ENCODE results near the gene ALDH1L1.

ALDH1L1 gene

DNA sequence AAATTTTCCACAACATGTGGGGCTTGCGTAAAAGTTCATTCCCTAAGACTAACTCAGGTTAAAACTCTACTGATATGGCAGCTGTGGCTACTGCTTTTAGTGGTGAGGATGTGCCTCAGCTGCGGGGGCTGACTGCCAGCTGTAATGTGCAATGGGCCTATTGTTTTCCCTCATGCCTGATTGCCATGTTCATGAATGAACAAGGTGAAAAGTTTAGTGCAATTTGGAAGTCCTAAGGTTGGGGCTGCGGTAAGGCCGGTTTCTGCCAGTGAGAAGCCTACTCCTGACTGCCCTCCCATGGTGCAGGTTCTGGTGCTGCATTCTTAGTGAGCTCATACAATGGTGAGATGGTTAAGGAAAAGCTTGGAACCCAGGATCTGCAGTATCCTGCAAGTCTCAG, 10.9 kb upstream of the ALDH1L1 start:
- no peak for DNase-seq

DNA sequence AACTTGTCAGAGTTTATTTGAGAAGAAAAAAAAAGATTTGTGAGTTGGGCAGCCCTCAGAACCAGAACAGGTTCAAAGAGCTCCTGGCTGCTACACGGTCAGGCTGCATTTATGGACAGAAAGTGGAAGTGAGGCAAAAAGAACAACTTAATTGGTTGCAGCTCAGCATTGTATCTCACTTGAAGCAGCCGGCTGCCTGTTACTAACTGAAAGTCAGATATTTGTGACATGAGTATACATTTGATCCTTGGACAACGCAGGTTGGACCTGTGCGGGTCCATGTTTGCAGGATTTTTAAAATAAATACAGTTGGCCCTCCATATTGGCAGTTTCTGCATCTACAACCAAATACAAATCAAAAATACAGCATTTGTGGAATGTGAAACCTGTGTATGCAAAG, 7.5 kb upstream of the ALDH1L1 start:
- DNase-seq, result no peak

GRCh38 chr3:126186749-126187148, 6.4 kb upstream of the ALDH1L1 start:
- no peak for DNase-seq

GRCh38 chr3:126186271-126186670, 5.9 kb upstream of the ALDH1L1 start:
- DNase-seq, result no peak

DNA sequence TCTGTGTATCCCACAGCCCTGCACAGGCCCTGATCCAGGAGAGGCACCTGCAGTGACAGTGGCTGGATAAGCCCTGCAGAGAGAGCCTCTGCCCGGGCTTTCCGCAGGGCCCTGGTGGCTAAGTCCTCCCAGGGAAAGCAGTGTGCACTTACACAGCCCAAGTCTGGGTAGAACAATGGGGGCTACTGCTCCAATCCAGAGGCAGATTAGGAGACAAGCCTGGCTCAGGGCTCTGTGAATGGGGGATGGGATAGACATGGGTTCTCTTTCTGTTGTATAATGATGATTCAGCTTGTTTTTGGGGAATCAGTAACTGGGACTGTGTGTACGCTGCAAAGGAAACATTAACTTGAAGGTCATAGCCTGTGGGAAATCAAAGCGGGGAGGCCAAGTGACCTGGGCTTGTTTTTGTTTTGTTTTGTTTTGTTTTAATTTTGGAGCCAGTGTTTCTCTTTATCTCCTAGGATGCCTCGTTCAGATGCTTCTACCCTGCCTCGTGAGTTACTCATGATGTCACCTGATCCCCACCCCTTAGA, 4.1 kb upstream of the ALDH1L1 start:
- no peak for DNase-seq

- no peak for DNase-seq
These were observed 976 bp upstream of the ALDH1L1 start for GRCh38 chr3:126181398-126181725.

DNA sequence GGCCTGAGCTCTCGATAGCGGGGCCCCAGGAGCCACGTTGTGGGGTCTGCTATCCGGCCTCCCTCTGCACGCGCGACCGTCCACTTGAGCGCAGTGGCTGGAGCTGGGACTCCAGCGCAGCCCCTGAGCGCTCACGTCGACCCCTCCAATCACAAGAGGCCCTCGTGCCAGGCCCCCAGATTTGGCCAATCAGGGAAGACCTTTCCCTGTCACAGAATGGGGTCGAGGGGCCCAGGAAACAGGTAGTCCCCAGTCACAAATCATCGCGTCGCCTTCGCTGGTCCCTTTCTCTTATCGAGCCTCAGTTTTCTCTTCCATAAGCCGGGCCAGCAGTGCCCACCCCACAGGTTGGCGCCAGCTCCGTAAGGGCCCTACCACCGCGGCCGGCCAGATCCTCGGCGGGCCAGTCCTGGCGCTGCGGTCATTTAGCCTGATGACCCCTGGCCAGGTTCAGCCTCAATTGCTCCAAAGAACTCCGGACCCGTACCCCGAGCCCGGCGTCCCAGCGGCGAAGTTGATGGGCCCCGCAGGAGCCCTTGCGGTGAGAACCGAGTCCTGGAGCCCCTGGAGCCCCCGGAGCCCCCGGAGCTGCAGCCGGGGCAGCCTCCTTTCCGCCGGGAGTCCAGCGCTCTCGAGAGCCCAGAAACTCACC, 435 bp downstream of the ALDH1L1 start:
- DNase-seq, result no peak

DNA sequence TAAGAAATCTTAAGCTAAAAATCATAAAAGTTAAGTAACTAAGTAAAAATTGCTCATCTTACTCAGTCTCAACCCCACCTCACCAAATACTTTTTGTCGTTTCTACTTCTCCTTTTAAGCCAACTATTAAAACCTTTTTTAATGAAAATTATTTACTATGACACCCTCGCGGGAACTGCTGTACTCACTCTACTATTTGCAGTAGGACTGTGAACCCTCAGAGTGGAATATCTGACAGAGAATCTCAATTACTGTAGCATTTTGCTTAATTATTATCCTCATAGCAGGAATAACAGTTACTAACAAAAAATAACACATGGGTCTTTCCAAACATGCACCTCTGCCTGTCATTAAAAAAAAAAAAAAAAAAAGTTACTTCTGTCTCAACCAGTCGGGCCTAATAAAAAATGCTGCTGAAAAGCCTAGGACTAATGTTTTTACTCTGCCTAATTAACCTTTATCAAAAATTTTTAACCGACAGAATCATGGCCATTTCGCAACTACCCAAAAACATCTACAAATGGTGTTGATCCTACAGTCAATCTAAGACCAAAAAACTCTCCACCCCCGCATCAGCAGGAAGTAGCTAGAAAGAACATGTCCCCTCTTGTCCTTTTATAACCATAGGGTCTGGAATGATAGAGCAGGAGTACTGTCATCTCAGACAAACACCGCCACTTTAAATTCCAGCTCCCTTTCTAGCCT, 10.2 kb downstream of the ALDH1L1 start:
- DNase-seq, result no peak

DNA sequence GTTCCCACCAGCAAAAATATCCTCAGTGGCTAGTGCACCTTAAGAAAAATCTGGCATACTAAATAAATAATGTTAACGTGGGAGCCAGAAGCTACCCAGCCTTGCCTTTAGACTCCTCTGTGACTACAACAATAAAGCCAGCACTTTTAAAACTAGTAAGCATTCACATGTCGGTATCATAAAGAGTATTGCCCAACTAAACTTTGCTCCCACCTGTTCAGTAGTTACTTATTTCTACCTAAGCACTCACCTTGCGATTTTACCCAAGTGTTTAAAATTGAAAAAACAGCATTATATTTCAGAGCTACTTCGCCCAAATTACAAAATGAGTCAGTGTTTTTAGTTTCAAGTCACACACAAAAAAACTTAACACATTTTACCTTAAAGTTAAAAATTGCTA, 12.8 kb downstream of the ALDH1L1 start:
- no peak for DNase-seq

DNA sequence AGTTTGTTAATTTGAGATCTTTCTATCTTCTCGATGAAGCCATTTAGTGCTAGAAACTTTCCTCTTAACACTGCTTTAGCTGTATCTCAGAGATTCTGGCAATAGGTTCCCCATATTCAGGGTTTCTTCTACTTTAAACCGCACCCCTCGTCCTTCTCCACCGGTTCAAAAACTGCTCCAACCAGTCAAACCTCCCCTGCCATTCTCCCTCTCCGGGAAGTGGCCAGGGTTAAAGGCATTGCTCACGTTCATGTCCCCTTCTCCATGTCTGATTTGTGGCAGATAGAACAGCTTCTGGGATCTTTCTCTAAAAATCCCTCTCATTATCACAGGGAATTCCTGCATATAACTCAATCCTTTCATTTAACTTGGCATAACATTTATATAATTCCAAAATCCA, 14.4 kb downstream of the ALDH1L1 start:
- no peak for DNase-seq

DNA sequence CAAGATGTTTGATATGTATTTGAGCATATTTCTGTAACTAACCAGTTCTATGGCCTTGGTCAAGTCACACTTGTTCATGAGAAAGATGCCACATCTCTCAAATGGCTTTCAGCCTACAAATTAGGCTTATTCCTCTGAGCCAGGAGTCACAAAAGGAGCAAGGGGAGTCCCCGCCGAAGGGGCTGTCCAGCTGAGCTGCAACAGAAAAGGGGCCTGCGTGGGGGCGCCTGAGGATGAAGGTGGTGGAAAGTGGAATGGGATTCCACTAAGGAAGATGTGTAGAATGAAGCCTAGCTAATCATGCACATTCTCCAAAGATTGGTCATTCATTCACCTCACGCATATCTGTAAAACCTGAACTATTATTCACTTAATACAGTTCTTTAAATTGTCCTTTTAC, 19.1 kb downstream of the ALDH1L1 start:
- no peak for DNase-seq

- DNase-seq, result no peak
These were observed 19.9 kb downstream of the ALDH1L1 start for GRCh38 chr3:126160243-126161210.

- DNase-seq, result no peak
These were observed 20.9 kb downstream of the ALDH1L1 start for GRCh38 chr3:126159476-126159875.

GRCh38 chr3:126158912-126159454, 21.4 kb downstream of the ALDH1L1 start:
- DNase-seq, result no peak

DNA sequence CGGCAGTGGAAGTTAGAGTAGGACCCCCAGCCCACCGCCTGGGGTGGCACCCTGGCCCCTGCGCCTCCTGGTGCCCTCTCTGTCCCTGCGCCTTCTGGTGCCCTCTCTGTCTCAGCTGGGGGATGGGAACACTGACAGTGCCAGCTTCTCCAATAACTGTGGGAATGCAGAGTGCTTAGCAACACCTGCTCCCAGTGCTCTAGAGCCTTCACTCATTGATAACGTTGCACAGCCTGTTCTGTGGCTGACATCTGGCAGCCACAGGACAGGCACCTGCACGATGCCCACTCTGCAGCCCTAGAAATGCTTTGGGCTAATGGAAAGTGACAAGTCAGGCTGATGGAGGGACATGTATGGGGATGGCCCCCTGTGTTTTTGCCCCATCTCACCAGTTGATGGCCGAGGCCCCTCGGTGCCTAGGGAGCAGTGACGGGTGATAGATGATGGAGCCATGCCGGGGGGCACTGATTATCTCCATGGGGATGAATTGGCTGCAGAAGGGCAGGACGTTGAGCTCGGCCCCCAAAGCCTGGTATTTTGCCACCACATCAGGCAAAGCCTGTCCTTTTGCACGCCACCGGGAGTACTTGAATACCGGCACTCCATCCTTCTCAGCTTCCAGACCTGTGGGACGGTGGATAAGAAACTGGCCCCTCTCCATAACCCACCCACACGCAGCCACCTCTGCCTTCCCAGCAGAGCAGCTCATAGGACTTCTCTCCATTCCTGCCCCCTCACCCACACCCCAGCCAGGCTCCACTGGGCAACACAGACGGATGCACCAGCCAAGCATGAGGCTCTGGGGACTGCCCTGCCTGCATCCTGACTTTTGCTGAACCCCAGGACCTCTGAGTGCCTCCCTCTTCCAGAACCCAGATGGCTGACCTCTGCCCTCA, 22.1 kb downstream of the ALDH1L1 start:
- no peak for DNase-seq

- no peak for DNase-seq
These were observed 23.2 kb downstream of the ALDH1L1 start for GRCh38 chr3:126157083-126157768.

DNA sequence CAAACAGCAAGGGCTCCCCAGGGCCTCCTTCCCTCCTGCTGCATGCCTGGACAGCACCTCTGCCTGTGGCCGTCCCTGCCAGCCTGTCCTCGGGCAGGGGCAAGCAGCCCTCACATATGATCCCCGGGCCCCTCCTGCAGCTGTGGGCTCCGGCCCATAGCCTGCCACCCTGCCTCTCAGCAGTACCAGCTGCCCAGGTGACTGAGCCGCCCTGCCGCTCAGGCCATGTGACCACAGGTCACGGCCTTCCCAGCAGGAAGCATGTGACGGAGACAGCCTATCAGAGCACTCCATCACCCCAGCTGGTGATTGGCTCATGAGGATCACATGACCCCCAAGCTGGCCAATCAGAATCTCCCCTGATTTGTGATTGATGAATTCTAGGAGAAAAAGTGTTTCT, 23.9 kb downstream of the ALDH1L1 start:
- no peak for DNase-seq

- DNase-seq, result no peak
These were observed 24.6 kb downstream of the ALDH1L1 start for GRCh38 chr3:126155819-126156218.

DNA sequence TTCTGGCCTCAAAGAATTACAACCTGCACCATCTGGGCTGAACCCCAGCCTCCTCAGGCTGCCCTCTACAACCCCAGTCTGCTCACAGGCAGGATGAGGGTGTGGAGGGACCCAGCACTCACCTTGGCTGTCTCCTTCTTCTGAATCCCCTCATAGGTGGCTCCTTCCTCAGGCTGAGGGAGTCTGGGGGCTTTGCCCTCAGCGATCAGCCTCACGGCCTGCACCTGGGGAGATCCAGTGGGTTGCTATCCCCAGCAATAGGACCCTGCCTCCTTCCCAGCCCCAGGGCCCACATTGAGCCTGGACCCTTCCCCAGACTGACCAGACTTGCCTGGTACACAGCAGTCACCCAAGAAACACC, 25.1 kb downstream of the ALDH1L1 start:
- no peak for DNase-seq

GRCh38 chr3:126154391-126155279, 25.8 kb downstream of the ALDH1L1 start:
- no peak for DNase-seq
